Measurements from ENCODE around the gene FBP2. TPM values are rescaled to one million over a fixed set of nuclear protein-coding genes. Genes with fewer than 3 reads are reported as not detected.
"Not testable (repeated sequence)": the region's sequence is repeated elsewhere in the genome, so short reads cannot be mapped to it uniquely, and the experiment has no call there.

FBP2 gene
- total RNA-seq, 2 experiments from 2014 or later = not detected

GRCh38 chr9:94553029-94553938, 40.3 kb downstream of the FBP2 start:
- POLR2A ChIA-PET = no interaction called here
- H4K20me1 ChIP-seq (ENCODE audit: insufficient read depth, low read length) = no peaks in the 10 kb centered on the region
- H3K9me3 ChIP-seq (ENCODE audit: low read length) = peaks cover 19% of the 10 kb centered on the region
- intact Hi-C loops (cut with micrococcal nuclease; ENCODE audit: unreplicated experiment) = no loop called here
- peaks cover 47% of the 10 kb centered on the region for H3K36me3 ChIP-seq (ENCODE audit: insufficient read depth, low read length)
- BruUV-seq (replicated peaks) = no TSS peak
- H2AFZ ChIP-seq (ENCODE audit: low read length) = no peak overlapping the region
- peaks cover 18% of the 10 kb centered on the region for H3K4me1 ChIP-seq (ENCODE audit: insufficient read depth, low read length, poor library complexity, severe bottlenecking)
- peak; percentile 47 for DNase-seq (ENCODE audit: low spot score)
- peaks cover 60% of the 10 kb centered on the region; the same call in 1 of the 2 replicates for H3K79me2 ChIP-seq (ENCODE audit: insufficient read depth, low read depth, low read length)
- TF ChIP-seq CTCF (conservative IDR thresholded peaks at IDR 0.05; ENCODE audit: low read length) (peak; percentile 52), EZH2phosphoT487 (IDR thresholded peaks at IDR 0.05; ENCODE audit: borderline replicate concordance, low read depth, low read length) (no peak)
- peak overlapping the region; percentile 82 for H3K4me3 ChIP-seq (ENCODE audit: low read depth, low read length, poor library complexity, severe bottlenecking)
- H3K9me2 ChIP-seq (ENCODE audit: insufficient read depth, low read length) = no peaks in the 10 kb centered on the region
- CTCF ChIA-PET (ENCODE audit: unreplicated experiment) = no interaction called here
- H3K4me2 ChIP-seq (ENCODE audit: low read length) = peak overlapping the region; percentile 58
- H3K27ac ChIP-seq (ENCODE audit: low read depth, low read length, poor library complexity, severe bottlenecking) = no peak overlapping the region

GRCh38 chr9:94545940-94546339, 47.7 kb downstream of the FBP2 start:
- peaks cover 7% of the 10 kb centered on the region for H3K4me1 ChIP-seq (ENCODE audit: insufficient read depth, low read length, poor library complexity, severe bottlenecking)
- H3K79me2 ChIP-seq (ENCODE audit: insufficient read depth, low read depth, low read length) = peaks cover 53% of the 10 kb centered on the region; the same call in 1 of the 2 replicates
- no peak for TF ChIP-seq CTCF (conservative IDR thresholded peaks at IDR 0.05; ENCODE audit: low read length)
- TF ChIP-seq EZH2phosphoT487 (IDR thresholded peaks at IDR 0.05; ENCODE audit: borderline replicate concordance, low read depth, low read length) = no peak
- H4K20me1 ChIP-seq (ENCODE audit: insufficient read depth, low read length) = 0 out of 2 replicates have a peak, but pooled peaks cover 3% of the 10 kb centered on the region
- H3K4me3 ChIP-seq (ENCODE audit: low read depth, low read length, poor library complexity, severe bottlenecking) = no peak overlapping the region
- peaks cover 50% of the 10 kb centered on the region for H3K36me3 ChIP-seq (ENCODE audit: insufficient read depth, low read length)
- no peak overlapping the region for H3K27ac ChIP-seq (ENCODE audit: low read depth, low read length, poor library complexity, severe bottlenecking)
- no peak overlapping the region for H2AFZ ChIP-seq (ENCODE audit: low read length)
- H3K9me2 ChIP-seq (ENCODE audit: insufficient read depth, low read length) = no peaks in the 10 kb centered on the region
- intact Hi-C loops (cut with micrococcal nuclease; ENCODE audit: unreplicated experiment) = no loop called here
- POLR2A ChIA-PET = no interaction called here
- peaks cover 10% of the 10 kb centered on the region for H3K9me3 ChIP-seq (ENCODE audit: low read length)
- no TSS peak for BruUV-seq (replicated peaks)
- no peak for DNase-seq (ENCODE audit: low spot score)
- CTCF ChIA-PET (ENCODE audit: unreplicated experiment) = no interaction called here
- no peak overlapping the region for H3K4me2 ChIP-seq (ENCODE audit: low read length)

- H3K4me2 ChIP-seq (ENCODE audit: low read length); H3K4me1 ChIP-seq (ENCODE audit: insufficient read depth, low read length, poor library complexity, severe bottlenecking); DNase-seq (ENCODE audit: low spot score); intact Hi-C loops (cut with micrococcal nuclease; ENCODE audit: unreplicated experiment); BruUV-seq (replicated peaks); H3K4me3 ChIP-seq (ENCODE audit: low read depth, low read length, poor library complexity, severe bottlenecking); H2AFZ ChIP-seq (ENCODE audit: low read length); CTCF ChIA-PET (ENCODE audit: unreplicated experiment); H3K9me2 ChIP-seq (ENCODE audit: insufficient read depth, low read length); POLR2A ChIA-PET; H3K27ac ChIP-seq (ENCODE audit: low read depth, low read length, poor library complexity, severe bottlenecking); H3K9me3 ChIP-seq (ENCODE audit: low read length); H4K20me1 ChIP-seq (ENCODE audit: insufficient read depth, low read length): not testable (repeated sequence)
- H3K36me3 ChIP-seq (ENCODE audit: insufficient read depth, low read length) = peaks cover 34% of the 10 kb centered on the region
- H3K79me2 ChIP-seq (ENCODE audit: insufficient read depth, low read depth, low read length) = peaks cover 37% of the 10 kb centered on the region; the same call in 1 of the 2 replicates
These were observed 49.3 kb downstream of the FBP2 start for GRCh38 chr9:94544335-94544734.
